Astrocyte (in vitro differentiated cells and primary cell): ENCODE measurements around the gene PIK3R2.

Source experiments
- CTCF ChIP-seq: IDR thresholded peaks from 2 replicates; pipeline ENCODE4 v1.5.1; 2011; ENCODE audit warnings: low read depth, mild to moderate bottlenecking, inconsistent platforms, low read length, moderate library complexity; ENCODE audit not compliant: insufficient read depth
- EZH2 ChIP-seq: IDR thresholded peaks from 2 replicates; pipeline ENCODE4 v1.6.1; 2012; ENCODE audit warnings: mild to moderate bottlenecking, low read length, inconsistent platforms; ENCODE audit not compliant: insufficient read depth

GRCh38 chr19:18218159-18218558, 65.2 kb downstream of the PIK3R2 start:
- no peak for TF ChIP-seq CTCF
- no peak for TF ChIP-seq EZH2
